Thyroid gland (tissue), 4 donors: ENCODE data around the gene LRFN3.

ENCODE experiments used
- CTCF ChIP-seq, 6 experiments: fragments of 200-600 bp in 3 of 6; fragments of 450-650 bp in 3 of 6; sonication (generic) in 3 of 6; IDR thresholded peaks; one replicate each; pipeline ENCODE4 v1.5.1; 2016 to 2019; ENCODE audit warnings: antibody characterized with exemption in 6 of 6, mild to moderate bottlenecking in 2 of 6, inconsistent platforms in 1 of 6, moderate library complexity in 1 of 6
- POLR2A ChIP-seq, 2 donors: fragments of 450-650 bp; IDR thresholded peaks; one replicate each; pipeline ENCODE4 v1.6.1; 2017; ENCODE audit warnings: antibody characterized with exemption in 2 of 2, mild to moderate bottlenecking in 2 of 2, moderate library complexity in 1 of 2

- TF ChIP-seq CTCF (IDR thresholded peaks at IDR 0.05) (no peak), POLR2A (IDR thresholded peaks at IDR 0.05) (no peak)
These were observed 39.5 kb downstream of the LRFN3 start for GRCh38 chr19:35975608-35976214.
